AG04450 (cell line): ENCODE data around the gene PLCB2. TPM values are rescaled to one million over a fixed set of nuclear protein-coding genes. Genes with fewer than 3 reads are reported as not detected.

Source experiments
- CTCF ChIA-PET: fragments of 300-600, 350-600 bp; formaldehyde crosslinking; extraction: SDS; loops from one replicate; lab custom pipeline; 2022; ENCODE audit warnings: antibody characterized with exemption, inconsistent platforms; lab: Charles Lee
- POLR2A ChIA-PET: fragments of 350-600 bp; formaldehyde crosslinking; extraction: SDS; loops from one replicate; lab custom pipeline; 2021; ENCODE audit warnings: antibody characterized with exemption, inconsistent platforms; lab: Yijun Ruan, JAX
- DNase-seq: peaks from one replicate; pipeline ENCODE4 v3.0.0-alpha.2; 2011; ENCODE audit warnings: low read depth, low spot score
- H3K27ac ChIP-seq: one replicate; pipeline ENCODE4 v1.5.1; 2012; ENCODE audit warnings: low read depth, low read length, control low read depth
- H3K27me3 ChIP-seq: one replicate; pipeline ENCODE4 v1.6.0; 2012; ENCODE audit warnings: low read length; ENCODE audit not compliant: control insufficient read depth, insufficient read depth
- H3K4me3 ChIP-seq: 2 replicates; pipeline ENCODE4 v1.5.1; 2011; ENCODE audit warnings: mild to moderate bottlenecking, low read depth, low read length, control low read depth
- H3K9me3 ChIP-seq: 2 replicates; pipeline ENCODE4 v1.5.1; 2012; ENCODE audit warnings: low read length; ENCODE audit not compliant: control insufficient read depth, insufficient read depth
- polyA plus RNA-seq: library from polyadenylated mRNA; depleted of rRNA; stranded (reverse); fragments of >200 nt; gene quantifications from 2 replicates; pipeline ENCODE4 v1.2.3, GENCODE V29; 2011
- TF ChIP-seq, protein P1 (sequence below): IDR thresholded peaks from 2 replicates; pipeline ENCODE4 v1.5.1; 2011; ENCODE audit warnings: low read depth, low read length, control low read depth, inconsistent platforms

PLCB2 gene
- polyA plus RNA-seq, 1 experiment = 0.24 TPM

DNA sequence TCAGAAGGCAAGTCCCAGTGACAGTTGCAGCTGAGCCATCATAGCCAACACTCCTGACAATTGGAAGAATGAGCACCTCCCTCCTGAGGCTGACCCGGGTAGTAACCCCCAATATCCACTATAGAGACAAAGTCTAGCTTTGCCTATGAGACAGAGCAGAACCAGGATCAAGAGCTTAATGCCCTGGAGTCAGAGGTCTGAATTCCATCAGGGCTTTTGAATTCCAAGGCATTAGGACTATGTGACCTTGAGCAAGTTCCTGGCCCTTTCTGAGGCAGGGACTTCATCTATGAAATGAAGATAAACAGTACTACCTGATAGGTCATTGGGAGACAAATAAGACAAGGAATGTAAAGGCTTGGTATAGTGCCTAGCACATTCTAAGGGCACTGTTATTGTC is 12.7 kb upstream of the PLCB2 start:
- DNase-seq = no peak
- POLR2A ChIA-PET = no interaction called here
- CTCF ChIA-PET = interaction anchor here (0.8 to 5.1 kb wide), 10 partner anchors 10 to 212 kb away, joined by 3 to 85 read pairs (median 8); partner anchors contain the start of genes BMF and CCDC9B

DNA sequence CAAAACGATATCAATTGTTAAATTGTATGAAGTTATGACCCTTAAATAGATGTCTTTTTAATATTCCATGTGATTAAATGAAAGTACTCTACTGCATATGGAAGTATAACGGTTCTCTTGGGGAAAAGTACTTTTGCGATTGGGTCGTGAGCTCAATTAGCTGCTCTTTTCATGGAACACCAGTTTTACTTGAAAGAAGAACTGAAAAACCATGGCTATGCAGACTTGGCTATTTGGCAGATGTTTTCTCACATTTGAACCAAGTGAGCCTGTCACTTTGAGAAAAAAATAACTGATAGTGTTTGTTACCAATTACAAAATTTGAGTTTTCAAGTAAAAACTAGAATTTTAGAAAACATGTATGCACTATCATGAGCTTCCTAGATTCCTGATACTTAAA is 9.8 kb upstream of the PLCB2 start:
- Histone ChIP-seq H3K9me3 (no peaks in the 10 kb centered on the region), H3K4me3 (no peak overlapping the region), H3K27me3 (peaks cover 25% of the 10 kb centered on the region), H3K27ac (no peak overlapping the region)
- ChIA-PET POLR2A (no interaction called here), CTCF (interaction anchor here (0.6 to 1.3 kb wide), 2 partner anchors 13 to 27 kb away, joined by 4 to 5 read pairs; no protein-coding TSS in a partner anchor)
- DNase-seq = no peak
- TF ChIP-seq, protein P1, sequence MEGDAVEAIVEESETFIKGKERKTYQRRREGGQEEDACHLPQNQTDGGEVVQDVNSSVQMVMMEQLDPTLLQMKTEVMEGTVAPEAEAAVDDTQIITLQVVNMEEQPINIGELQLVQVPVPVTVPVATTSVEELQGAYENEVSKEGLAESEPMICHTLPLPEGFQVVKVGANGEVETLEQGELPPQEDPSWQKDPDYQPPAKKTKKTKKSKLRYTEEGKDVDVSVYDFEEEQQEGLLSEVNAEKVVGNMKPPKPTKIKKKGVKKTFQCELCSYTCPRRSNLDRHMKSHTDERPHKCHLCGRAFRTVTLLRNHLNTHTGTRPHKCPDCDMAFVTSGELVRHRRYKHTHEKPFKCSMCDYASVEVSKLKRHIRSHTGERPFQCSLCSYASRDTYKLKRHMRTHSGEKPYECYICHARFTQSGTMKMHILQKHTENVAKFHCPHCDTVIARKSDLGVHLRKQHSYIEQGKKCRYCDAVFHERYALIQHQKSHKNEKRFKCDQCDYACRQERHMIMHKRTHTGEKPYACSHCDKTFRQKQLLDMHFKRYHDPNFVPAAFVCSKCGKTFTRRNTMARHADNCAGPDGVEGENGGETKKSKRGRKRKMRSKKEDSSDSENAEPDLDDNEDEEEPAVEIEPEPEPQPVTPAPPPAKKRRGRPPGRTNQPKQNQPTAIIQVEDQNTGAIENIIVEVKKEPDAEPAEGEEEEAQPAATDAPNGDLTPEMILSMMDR = no peak

More for the DNA sequence above, 12.7 kb upstream of the PLCB2 start:
- Histone ChIP-seq H3K9me3 (no peaks in the 10 kb centered on the region; the same call in 1 of the 2 replicates), H3K27ac (no peak overlapping the region), H3K27me3 (peaks cover 22% of the 10 kb centered on the region), H3K4me3 (no peak overlapping the region)
- TF ChIP-seq, protein P1 = no peak

DNA sequence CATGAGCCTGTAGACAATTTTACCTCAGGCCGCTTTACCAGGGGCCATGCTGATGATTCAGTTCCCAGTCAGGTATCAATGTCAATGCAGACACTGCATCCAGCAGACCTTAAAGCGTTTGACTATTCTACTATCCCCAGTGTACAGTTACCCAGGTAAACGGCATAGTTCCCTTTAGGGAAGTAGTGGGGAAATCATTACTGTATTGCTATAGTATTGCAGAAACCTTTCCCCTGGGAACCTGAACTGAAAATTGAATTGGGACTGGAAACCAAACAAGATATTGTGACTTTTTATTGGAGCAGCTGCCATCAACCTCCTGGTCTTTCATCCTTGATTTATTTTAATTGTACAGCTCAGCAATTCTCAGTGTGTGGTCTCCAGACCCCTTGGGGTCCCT is 9.2 kb upstream of the PLCB2 start:
- ChIA-PET CTCF (interaction anchor here (0.6 to 1.3 kb wide), 3 partner anchors 27 to 38 kb away, joined by 3 to 5 read pairs (median 4); no protein-coding TSS in a partner anchor), POLR2A (no interaction called here)
- no peaks in the 10 kb centered on the region for H3K9me3 ChIP-seq
- H3K27ac ChIP-seq = no peak overlapping the region
- no peak for DNase-seq
- H3K4me3 ChIP-seq = no peak overlapping the region
- H3K27me3 ChIP-seq = peaks cover 31% of the 10 kb centered on the region
- TF ChIP-seq, protein P1 = no peak

DNA sequence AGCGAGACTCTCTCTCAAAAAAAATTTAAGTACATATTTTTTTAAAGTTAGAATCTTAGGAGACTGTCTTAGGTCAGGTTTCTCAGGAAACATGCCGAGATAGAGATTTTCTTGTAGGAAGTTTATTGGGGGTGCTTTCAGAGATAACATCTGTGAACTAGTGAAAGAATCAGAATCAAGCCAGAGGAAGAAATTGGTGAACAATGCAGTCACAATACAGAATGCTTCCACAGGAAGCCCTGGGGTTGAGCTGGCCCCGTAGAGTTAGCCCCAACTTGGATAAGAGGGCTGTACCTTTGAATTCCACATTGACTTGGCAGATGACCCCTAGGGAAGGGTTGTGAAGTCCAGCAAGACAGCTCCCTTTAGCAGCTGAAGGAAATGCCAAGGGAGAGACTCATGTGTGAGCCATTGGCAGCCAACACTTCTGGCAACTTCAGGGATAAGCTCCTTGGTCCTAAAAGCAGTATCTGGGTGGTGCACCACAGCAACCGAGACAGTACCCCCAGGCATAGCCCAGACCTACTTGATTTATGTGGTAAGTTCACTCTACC is 7.1 kb upstream of the PLCB2 start:
- Histone ChIP-seq H3K9me3 (no peaks in the 10 kb centered on the region), H3K27me3 (peaks cover 46% of the 10 kb centered on the region), H3K4me3 (no peak overlapping the region), H3K27ac (no peak overlapping the region)
- no peak for DNase-seq
- ChIA-PET CTCF (interaction anchor here (0.6 to 1.9 kb wide), 5 partner anchors 8 to 108 kb away, joined by 3 to 6 read pairs (median 4); partner anchors contain the start of gene INAFM2), POLR2A (interaction anchor here (0.6 kb wide), 1 partner anchor 138 kb away, joined by 3 read pairs; no protein-coding TSS in a partner anchor)
- TF ChIP-seq, protein P1 = no peak
